Left renal pelvis (tissue), 4 donors: Measurements from ENCODE around the gene ERMARD. TPM values are rescaled to one million over a fixed set of nuclear protein-coding genes. Genes with fewer than 3 reads are reported as not detected.

Experiments
- DNase-seq, 4 donors: peaks; one replicate each; pipeline ENCODE4 v3.0.0-alpha.2; 2013; ENCODE audit warnings: low read depth in 4 of 4, low spot score in 3 of 4
- polyA plus RNA-seq, 4 donors: library from polyadenylated mRNA; unstranded; fragments of 120-200 nt; gene quantifications; one replicate each; pipeline ENCODE4 v1.2.1, GENCODE V29; 2013; ENCODE audit not compliant: insufficient read length in 4 of 4

ERMARD gene
- polyA plus RNA-seq, 4 donors, result 35.3 to 53.2 (median 41.7) TPM

- DNase-seq, result no peak
These were observed 49.4 kb downstream of the ERMARD start for GRCh38 chr6:169800668-169801395.

- DNase-seq, result no peak
These were observed 50.2 kb downstream of the ERMARD start for GRCh38 chr6:169801396-169802160.

GRCh38 chr6:169802790-169803189 is 51.4 kb downstream of the ERMARD start:
- no peak for DNase-seq

GRCh38 chr6:169803271-169803811 is 51.9 kb downstream of the ERMARD start:
- no peak for DNase-seq

GRCh38 chr6:169803816-169804340 is 52.5 kb downstream of the ERMARD start:
- DNase-seq, result no peak

GRCh38 chr6:169804427-169804826 is 53.0 kb downstream of the ERMARD start:
- DNase-seq, result no peak

GRCh38 chr6:169805242-169805838 is 53.9 kb downstream of the ERMARD start:
- no peak for DNase-seq

- no peak for DNase-seq
These were observed 55.3 kb downstream of the ERMARD start for GRCh38 chr6:169806701-169807100.

GRCh38 chr6:169807229-169807628 is 55.8 kb downstream of the ERMARD start:
- DNase-seq, result no peak

GRCh38 chr6:169807699-169808607 is 56.5 kb downstream of the ERMARD start:
- DNase-seq, result no peak

GRCh38 chr6:169808608-169808967 is 57.2 kb downstream of the ERMARD start:
- DNase-seq, result no peak

- no peak for DNase-seq
These were observed 58.0 kb downstream of the ERMARD start for GRCh38 chr6:169809386-169809785.

GRCh38 chr6:169810066-169810989 is 58.9 kb downstream of the ERMARD start:
- no peak for DNase-seq

GRCh38 chr6:169811072-169811471 is 59.6 kb downstream of the ERMARD start:
- DNase-seq, result no peak

- no peak for DNase-seq
These were observed 60.3 kb downstream of the ERMARD start for GRCh38 chr6:169811521-169812256.

- no peak for DNase-seq
These were observed 60.8 kb downstream of the ERMARD start for GRCh38 chr6:169812257-169812644.

- DNase-seq, result no peak
These were observed 62.5 kb downstream of the ERMARD start for GRCh38 chr6:169813969-169814368.

- no peak for DNase-seq
These were observed 64.6 kb downstream of the ERMARD start for GRCh38 chr6:169816054-169816453.
